GM19239 (cell line): ENCODE measurements around the gene PIR.
A peak's percentile ranks its signal among the peaks of the same experiment; 100 is the strongest.

ENCODE experiments used
- DNase-seq: peaks from one replicate; pipeline ENCODE4 v3.0.0; 2011; ENCODE audit warnings: low spot score; ENCODE audit not compliant: insufficient read length
- FAIRE-seq: peaks from 2 replicates; lab custom pipeline; 2011; peaks lifted over from hg19 to GRCh38; lab: Jason Lieb, UNC

Gene PIR

GRCh38 chrX:15359701-15360100 is 133.4 kb downstream of the PIR start:
- no peak for FAIRE-seq
- no peak for DNase-seq

- no peak for FAIRE-seq
- no peak for DNase-seq
Measured at GRCh38 chrX:15358533-15358932, 134.6 kb downstream of the PIR start.

- no peak for FAIRE-seq
Measured at GRCh38 chrX:15356444-15356843, 136.7 kb downstream of the PIR start.

GRCh38 chrX:15350329-15350996 is 142.7 kb downstream of the PIR start:
- FAIRE-seq: no peak

More at GRCh38 chrX:15356444-15356843, 136.7 kb downstream of the PIR start:
- DNase-seq: no peak

GRCh38 chrX:15349046-15349445 is 144.1 kb downstream of the PIR start:
- FAIRE-seq (peak; percentile 95), DNase-seq (no peak)

More at GRCh38 chrX:15350329-15350996, 142.7 kb downstream of the PIR start:
- DNase-seq: no peak

- FAIRE-seq (no peak), DNase-seq (no peak)
Measured at GRCh38 chrX:15345976-15346375, 147.2 kb downstream of the PIR start.

- DNase-seq: no peak
- FAIRE-seq: no peak
Measured at GRCh38 chrX:15344106-15344505, 149.0 kb downstream of the PIR start.

GRCh38 chrX:15343075-15343476 is 150.1 kb downstream of the PIR start:
- no peak for FAIRE-seq
- DNase-seq: no peak

GRCh38 chrX:15340867-15341266 is 152.3 kb downstream of the PIR start:
- FAIRE-seq (no peak), DNase-seq (no peak)

- DNase-seq (no peak), FAIRE-seq (no peak)
Measured at GRCh38 chrX:15336023-15336413, 157.1 kb downstream of the PIR start.

GRCh38 chrX:15335135-15336022 is 157.8 kb downstream of the PIR start, which contains the start of gene PIGA:
PIGA (minus strand) TSS chrX:15335523; CDS start chrX:15331930, 3,593 bp downstream.
- peak; percentile 66 for DNase-seq
- peak; percentile 100 for FAIRE-seq
